GM21367 (cell line): ENCODE data around the gene UBR3.
"Not testable (repeated sequence)": the region's sequence is repeated elsewhere in the genome, so short reads cannot be mapped to it uniquely, and the experiment has no call there.

ENCODE experiments used
- ATAC-seq: cut with Tn5 transposase; IDR thresholded peaks from one replicate; pipeline ENCODE4 v1.9.1; 2021; ENCODE audit not compliant: unreplicated experiment

UBR3 gene

DNA sequence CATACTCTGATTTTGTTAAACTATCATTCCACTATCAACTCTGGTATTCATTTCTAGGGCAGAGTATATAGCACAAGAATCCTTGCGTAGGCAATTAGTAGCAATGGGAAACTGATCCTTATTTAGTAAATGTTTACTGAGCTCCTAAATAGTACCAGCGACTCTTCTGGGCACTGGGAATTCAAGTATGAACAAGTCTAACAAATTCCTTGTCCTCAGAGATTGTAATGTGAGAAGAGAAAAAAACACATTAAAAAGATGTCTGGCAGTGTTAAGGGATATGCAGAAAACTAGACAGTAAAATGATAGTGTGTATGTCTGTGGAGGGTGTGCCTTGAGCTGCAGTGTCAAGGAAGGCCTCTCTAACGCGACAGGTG, 3.3 kb upstream of the UBR3 start:
- no peak for ATAC-seq

DNA sequence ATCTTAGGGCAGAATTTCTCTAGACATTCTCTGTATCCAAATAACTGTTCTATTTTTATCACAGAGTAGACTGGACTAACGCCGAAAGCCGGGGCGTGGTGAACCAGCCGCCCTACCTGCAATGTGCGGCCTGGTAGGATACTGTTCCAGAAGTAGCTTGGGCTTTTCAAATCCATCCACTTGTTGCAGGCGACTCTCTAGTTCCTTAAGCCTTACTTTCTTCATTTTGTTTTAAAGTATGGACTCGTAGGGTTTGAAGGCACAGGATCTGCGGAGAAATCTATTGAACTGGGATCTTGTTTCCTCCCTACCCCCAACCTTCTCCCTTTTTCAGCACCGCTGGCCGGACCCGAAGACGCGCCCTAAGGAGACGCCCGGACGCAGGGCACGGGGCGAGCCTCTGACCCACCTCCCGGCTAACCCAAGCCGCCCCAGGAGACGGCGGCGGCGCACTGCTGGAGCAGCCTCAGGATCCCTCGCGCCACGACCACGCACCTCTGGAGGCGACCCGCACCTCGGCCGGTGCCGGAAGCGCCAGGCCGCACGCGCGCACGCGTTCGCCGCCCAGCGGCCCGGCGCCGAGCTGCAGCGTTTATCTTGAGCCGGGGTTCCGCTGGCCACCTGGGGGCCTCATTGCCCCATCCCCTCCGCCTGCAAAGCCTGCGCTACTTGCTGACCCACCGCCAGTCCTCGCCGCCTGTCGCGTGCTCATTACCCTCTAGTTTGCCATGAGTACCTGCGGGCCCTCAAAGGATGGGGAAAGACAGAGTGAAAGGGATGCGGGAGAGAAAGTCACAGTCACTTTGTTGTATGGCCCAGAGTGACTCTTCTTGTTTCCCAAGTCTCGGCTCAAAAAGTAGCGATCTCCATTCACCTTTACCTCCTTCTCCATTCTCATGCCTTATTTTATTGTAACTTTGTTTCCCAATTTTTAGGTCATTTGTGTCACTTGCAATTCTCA, 2.6 kb upstream of the UBR3 start, which contains the start of gene METTL5:
Gene METTL5, minus strand, starts transcription at position 533 of the 961 bp plus-strand sequence. Its CDS starts 308 bp downstream, at position 225.
- ATAC-seq, result peak; percentile 57

DNA sequence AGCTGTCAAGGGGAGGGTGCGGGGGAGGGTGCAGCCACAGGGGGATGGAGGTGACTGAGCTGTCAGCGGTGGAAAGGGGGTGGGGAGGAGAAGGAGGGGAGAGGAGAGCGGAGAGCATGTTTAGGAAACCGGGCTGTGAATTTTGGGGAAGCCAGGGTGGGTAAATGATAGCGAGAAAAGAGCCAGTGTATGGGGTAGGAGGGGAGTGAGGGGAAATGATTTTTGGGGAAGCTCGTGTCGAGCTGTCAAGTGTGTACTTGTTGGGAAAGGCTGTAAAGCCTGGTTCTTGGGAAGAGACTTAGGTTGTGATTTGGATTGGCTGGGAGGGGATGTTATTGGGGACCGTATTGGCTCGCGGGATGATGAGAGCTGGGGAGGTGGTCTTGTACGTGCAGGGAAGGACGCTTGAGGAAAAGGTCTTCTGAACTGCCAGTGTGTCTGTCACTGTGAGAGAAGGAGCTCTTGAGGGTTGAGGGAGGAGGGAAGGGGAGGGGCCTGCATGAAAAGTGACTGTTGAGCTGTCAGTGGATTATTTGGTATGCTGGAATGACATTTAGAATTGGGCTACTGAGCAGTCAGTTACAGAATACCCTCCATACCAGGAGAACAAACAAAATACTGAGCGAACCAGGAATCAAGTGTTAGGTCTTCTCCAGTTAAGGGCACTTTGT, 1.0 kb downstream of the UBR3 start:
- peak; percentile 21 for ATAC-seq

DNA sequence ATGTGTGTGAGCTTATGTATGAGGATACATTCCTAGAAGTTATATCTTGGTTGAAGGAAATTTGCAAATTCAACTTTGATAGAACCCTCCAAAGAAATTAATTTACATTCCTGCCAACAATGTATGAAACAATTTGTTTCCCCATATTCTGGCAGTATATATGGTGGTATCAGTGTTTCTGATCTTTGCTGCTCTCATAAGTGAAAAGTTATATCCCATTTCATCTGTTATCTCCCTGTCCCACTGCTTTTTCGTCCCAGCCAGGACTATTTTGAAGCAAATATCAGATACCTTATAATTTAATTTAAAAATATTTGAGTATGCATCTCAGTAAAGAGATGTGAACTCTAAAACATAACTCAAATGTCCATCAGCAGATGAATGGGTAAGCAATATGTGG, 7.1 kb downstream of the UBR3 start:
- ATAC-seq, result no peak

DNA sequence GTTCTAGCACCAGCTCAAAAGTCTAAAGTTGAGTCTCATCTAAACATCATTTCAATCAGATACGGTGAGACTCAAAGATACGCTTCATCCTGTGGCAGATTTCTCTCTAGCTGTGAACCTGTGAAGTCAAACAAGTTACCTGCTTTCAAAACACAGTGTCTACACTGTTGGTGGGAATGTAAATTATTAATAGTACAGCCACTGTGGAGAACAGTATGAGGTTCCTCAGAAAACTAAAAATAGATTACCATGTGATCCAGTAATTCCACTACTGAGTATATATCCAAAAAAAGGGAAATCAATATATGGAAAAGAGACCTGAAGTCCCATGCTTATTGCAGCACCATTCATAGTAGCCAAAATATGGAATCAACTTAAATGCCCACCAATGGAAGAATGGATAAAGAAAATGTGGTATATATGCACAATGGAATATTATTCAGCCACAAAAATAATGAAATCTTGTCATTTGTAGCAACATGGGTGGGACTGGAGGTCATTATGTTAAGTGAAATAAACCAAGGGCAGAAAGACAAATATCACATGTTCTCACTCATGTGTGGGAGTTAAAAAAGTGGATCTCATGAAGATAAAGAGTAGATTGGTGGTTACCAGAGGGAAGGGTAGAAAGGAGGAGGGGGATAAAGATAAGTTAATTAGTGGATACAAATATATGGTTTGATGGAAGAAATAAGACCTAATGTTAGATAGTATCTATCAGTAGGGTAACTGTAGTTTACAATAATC, 11.7 kb downstream of the UBR3 start:
- no peak for ATAC-seq

DNA sequence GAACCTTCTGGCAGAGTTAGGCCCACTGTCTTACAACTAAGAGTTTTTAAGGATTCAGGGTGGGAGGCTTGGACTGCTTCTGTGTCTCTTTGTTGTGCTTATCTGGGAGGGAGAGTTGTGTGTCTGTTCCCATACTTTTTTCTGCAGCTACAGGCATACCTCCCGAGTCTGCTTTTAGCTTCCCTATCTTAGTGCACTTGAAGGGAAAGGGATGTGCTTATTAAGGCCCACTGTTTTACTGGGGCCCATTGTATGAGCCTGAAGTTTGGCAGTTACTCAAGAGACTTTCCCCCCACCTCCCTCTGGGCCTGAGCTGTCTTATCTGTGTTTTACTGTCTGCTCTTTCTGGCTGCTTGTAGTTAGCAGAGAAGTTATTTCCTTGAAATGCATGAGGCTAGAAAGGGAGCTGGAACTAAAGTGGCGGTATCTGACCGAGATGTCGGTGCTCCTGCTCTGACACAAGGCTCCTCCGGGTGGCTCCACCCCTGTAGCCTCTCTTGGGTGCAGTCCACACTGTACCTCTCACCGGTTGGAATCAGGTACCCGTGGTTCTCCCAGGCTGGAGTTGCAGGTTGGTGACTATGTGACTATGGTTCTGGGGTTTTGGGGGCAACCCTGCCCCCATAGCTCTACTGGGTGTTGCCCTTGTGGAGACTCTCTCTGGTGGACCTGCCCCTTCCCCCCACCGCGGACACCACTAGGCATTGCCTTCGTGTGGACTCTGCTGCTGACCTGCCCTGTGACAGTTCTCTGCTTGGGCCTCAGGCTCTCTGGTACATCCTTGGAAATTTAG, 12.9 kb downstream of the UBR3 start:
- no peak for ATAC-seq

DNA sequence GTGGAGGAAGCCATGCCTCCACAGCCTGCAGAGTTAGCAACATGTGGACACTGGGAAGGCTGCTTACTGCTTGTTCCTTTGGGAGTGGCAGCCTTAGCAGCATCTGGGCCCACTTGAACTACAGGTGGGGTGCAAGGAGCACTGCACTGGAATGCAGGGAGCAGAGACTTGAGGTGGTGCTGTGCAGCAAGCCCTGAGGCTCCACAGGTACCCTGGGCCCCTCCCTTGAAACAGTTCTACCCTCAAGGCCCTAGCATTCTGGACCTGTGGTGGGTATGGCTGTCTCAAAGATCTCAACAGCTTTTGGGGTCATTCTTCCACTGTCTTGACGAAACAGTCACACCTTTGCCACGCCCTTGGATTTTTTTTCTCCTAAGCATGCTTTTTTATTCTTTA, 13.5 kb downstream of the UBR3 start:
- ATAC-seq, result no peak

DNA sequence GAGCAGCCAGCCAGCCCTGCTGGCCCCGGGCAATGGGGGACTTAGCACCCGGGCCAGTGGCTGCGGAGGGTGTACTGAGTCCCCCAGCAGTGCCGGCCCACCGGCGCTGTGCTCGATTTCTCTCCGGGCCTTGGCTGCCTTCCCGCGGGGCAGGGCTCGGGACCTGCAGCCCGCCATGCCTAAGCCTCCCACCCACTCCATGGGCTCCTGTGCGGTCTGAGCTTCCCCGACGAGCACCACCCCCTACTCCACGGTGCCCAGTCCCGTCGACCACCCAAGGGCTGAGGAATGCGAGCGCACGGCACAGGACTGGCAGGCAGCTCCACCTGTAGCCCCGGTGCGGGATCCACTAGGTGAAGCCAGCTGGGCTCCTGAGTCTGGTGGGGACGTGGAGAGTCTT, 14.4 kb downstream of the UBR3 start:
- ATAC-seq, result not testable (repeated sequence)

DNA sequence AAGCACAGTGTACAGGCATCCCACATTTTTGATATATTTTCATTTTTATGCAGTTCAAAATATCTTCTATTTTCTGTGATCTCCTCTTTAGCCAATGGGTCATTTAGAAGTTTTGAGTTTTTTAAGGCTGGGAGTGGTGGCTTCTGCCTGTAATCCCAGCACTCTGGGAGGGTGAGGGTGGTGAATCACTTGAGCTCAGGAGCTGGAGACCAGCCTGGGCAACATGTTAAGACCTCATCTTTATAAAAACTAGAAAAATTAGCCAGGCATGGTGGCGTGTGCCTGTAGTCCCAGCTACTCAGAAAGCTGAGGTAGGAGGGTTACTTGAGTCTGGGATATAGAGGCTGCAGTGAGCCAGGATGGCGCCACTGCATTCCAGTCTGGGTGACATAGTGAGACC, 17.8 kb downstream of the UBR3 start:
- ATAC-seq, result no peak

DNA sequence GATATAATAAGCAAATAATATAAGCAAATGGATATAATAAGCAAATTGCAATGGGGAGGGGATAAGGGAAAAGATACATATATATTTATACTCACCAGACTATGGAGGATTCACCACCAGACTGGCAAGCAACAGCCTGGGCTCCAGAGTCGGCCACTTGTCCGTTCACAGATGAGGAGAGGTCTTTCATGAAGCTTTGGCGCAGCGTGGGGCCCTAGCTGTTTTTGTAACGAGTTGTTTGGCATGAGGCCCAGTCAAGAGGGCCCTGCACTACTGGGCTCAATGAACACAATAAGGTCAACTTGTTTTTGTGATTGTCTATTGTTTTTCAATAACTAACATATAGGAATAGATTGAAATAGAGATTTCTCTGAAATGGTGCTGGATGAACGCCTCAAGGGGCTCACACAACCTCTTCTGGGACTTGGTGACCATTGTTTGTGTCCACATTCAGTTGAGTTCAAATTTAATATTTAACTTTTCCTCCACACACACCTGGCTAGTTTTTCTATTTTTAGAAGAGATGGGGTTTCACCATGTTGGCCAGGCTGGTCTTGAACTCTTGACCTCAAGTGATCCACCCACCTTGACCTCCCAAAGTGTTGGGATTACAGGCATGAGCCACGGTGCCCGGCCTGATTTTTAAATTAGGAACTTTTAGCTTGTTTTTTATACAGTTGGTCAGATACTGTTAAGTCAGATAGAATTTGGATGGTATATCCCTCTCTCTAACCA, 21.9 kb downstream of the UBR3 start:
- not testable (repeated sequence) for ATAC-seq

DNA sequence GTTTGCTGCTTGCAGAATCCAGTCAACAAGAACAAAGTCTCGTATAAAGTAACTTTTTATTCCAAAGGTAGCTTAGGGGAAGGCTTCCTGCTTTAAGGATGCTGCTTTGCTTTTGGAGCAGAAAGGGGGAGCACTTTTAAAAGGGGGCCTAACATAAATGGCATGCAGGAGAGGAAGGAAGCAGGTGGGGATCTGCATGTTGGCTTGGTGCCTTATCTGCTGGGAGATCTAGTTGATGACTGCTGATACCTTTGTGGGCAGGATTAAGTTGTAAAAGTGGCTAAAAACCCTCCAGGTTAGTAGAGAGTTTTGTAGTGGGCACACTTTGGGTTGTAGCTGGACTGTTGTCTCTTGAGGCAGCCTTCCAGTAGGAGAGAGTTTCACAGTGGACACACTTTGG, 22.5 kb downstream of the UBR3 start:
- ATAC-seq, result no peak

DNA sequence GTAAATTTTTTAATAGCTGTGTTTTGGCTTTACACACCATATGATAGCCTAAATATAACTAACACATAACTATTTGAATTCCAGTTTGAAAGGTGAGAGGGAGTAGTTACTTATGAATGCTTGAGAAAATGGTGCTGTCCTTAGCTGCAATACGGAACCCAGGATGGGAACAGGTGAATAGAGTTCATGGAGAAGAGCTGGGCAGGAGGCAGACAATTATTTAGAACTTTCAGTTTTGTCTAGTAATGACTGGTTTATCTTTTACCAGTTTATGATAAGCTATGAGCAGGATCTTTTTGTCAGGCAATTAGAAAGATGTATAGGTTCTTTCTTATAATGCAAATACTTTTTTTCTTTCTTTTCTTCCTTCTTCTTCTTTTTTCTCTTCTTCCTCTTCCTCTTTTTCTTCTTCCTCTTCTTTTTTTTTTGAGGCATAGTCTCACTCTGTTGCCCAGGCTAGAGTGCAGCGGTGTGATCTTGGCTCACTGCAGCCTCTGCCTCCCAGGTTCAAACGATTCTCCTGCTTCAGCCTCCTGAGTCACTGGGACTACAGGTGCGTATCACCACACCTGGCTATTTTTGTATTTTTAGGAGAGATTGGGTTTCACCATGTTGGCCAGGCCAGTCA, 25.9 kb downstream of the UBR3 start:
- ATAC-seq, result no peak

DNA sequence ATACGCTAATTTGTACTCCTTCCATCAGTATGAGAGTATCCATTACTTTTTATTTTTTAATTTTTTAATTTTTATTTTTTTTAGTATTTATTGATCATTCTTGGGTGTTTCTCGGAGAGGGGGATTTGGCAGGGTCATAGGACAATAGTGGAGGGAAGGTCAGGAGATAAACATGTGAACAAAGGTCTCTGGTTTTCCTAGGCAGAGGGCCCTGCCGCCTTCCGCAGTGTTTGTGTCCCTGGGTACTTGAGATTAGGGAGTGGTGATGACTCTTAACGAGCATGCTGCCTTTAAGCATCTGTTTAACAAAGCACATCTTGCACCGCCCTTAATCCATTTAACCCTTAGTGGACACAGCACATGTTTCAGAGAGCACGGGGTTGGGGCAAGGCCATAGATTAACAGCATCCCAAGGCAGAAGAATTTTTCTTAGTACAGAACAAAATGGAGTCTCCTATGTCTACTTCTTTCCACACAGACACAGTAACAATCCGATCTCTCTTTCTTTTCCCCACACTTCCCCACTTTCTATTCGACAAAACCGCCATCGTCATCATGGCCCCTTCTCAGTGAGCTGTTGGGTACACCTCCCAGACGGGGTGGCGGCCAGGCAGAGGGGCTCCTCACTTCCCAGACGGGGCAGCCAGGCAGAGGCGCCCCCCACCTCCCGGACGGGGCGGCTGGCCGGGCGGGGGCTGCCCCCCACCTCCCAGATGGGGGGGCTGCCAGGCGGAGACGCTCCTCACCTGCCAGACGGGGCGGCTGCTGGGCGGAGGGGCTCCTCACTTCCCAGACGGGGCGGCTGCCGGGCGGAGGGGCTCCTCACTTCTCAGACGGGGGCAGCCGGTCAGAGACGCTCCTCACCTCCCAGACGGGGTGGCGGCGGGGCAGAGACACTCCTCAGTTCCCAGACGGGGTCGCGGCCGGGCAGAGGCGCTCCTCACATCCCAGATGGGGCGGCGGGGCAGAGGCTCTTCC, 28.3 kb downstream of the UBR3 start:
- not testable (repeated sequence) for ATAC-seq

DNA sequence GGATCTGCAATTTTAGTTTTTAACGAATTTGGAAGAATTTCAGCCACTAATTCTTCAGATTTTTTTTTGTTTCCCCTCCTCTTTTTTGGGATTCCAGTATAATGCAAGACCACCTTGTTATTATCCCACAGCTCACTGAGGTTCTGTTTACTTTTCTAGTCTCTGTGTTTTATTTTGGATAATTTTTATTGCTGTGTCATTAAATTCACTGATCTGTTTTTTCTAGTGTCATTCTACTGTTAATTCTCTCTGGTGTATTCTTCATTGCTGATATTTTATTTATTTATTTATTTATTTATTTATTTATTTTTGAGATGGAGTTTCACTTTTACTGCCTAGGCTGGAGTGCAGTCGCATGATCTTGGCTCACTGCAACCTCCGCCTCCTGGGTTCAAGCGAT, 32.2 kb downstream of the UBR3 start:
- ATAC-seq, result no peak

DNA sequence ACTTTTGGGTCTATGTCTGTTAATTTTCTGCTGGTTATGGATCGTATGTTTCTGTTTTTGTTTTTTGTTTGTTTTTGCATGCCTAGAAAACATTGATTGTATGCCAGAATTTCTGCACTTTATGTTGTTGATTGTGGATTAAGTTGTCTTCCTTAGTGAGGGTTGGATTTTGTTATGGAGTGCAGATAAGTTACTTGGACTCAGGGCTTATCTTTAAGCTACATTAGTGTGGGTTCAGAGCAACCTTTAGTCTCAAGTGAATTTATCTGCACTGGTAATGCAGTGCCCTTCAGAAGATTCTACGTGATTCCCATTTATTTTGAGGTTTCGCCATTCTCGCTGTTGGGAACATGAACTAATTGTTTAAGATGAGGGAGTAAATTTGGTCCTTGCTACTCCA, 32.9 kb downstream of the UBR3 start:
- no peak for ATAC-seq

DNA sequence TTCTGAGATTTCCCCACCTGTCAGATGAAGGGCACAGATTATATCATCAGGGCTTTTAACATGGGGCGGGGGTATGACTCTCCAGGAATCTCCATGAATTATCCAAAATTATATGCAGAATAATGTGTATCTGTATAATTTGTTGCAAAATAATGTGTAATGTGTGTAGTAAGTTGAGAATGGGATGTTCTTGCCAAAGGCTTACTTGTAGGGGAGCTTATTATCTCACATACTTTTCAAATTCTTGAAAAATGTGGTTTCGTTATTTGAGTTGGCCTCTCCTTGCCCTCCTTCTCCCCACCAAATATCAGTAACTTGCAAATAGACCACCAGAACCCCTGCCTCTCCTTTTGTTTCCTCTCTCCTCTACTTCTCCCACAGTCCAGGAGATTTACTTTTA, 35.6 kb downstream of the UBR3 start:
- ATAC-seq, result no peak

DNA sequence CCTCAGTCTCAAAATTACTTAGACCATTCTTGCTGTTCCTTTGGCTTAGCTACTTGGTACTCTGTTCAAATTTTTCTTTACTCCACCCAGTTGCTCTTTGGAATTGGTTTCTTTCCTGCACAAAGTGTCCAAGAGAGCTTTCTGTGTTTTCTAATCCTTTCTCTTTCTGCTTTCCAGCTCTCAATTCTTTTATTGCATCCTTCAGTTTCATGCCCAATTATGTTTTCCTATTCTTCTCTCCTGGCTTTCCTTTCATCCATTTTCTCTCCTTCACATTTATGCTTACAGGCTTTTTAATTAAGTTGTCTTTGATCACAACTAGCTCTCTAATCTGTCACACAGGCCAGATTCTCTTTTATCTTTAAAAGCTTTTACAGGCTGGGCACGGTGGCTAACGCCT, 38.2 kb downstream of the UBR3 start:
- no peak for ATAC-seq

DNA sequence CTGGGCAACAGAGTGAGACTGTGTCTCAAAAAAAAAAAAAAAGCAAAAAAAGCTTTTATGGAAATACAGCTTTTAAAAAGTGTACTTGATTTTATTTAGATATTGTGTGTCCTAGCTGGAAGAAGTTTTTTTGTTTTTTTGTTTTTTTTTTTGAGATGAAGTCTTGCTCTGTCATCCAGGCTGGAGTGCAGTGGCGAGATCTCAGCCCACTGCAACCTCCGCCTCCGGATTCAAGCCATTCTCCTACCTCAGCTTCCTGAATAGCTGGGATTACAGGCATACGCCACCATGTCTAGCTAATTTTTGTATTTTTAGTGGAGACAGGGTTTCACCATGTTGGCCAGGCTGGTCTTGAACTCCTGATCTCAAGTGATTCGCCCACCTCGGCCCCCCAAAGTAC, 39.0 kb downstream of the UBR3 start:
- not testable (repeated sequence) for ATAC-seq
